Measurements from ENCODE around the gene EHD4.
A peak's percentile ranks its signal among the peaks of the same experiment; 100 is the strongest.

Gene EHD4

DNA sequence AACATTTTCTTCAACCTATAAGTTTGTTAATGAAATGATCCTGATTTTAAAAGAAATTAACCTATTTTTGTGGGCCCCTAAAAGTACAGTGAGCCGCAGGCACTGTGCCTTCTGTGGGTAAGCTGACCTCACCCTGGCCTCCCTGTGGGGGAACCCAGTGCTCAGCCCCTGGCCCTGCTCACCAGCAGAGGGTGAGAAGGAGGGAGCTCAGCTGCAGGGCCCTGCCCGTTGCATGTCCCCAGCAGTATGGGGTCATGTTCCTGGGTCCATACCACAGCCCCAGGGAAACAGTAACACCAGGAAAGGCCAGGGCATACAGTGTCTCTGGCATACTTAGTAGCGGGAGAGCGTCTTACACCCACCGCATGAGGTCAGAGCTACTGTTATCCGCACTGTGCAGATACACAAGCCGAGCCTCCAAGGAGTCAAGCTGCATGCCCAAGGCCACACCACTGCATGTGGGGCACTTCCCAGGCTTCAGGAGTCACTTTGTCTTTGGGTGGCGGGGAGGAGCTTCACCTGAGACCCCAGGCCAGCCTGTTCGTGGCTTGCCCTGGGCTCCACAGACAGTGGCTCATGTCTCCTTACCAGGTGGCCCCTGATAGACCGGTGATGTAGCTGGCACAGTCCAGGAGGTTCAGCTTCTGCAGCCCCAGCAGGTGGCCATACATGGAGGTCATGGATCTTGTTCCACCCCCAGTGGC is 22.6 kb upstream of the EHD4 start:
- DNase-seq (ENCODE audit: low read depth): no peak

DNA sequence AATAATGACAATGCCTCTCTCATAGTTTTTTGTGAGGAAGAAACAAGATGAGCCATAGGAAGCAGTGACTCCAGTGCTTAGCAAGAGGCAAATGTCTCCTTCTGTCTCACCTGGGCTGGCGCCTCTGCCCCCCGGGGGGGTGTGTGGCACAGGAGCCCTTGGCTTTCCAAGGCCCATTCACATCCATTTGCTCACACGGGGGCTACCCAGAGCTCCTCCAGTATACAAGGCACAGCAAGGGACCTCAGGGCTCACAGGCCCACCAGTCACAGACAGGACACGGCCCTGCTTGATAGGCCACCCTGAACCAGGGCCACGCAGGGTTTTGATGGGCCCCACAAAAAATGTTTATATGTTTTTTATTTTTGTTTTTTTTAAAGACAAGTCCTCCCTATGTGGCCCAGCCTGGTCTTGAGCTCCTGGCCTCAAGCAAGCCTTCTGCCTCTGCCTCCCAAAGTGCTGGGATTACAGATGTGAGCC is 21.9 kb upstream of the EHD4 start:
- no peak for DNase-seq (ENCODE audit: low read depth)

DNA sequence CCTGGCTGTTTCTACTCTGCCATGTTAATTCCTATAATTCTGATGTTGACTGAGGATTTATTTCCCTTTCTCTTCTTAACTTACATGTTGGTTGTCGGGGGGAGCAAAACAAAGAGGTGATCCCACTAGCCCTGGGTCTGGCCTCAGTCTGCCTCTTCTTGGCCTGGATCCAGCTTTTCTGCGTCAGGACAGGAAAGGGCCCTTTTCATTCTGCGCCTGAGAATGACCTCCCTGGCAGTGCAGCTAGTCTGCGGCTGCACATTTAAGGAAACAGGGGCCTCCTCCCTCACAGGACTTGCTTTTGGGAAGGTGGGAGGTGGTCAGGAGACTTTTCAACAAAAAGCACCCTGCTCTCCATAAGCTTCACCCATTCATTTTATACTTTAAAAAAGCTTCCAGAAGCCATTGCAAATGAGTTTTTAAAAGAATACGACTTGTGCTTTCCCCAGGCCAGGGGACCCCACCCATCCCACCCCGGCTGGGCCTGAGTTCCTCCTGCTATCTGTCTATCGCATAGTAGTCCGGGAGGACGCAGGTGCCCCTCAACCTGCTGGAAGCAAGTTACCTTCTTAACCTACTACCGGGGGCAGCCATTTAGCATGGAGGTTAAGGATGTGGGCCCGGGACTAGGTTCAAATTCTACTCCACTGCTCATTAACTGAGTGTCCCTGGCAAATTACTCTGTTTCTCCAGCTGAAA is 21.3 kb upstream of the EHD4 start:
- DNase-seq (ENCODE audit: low read depth): no peak

DNA sequence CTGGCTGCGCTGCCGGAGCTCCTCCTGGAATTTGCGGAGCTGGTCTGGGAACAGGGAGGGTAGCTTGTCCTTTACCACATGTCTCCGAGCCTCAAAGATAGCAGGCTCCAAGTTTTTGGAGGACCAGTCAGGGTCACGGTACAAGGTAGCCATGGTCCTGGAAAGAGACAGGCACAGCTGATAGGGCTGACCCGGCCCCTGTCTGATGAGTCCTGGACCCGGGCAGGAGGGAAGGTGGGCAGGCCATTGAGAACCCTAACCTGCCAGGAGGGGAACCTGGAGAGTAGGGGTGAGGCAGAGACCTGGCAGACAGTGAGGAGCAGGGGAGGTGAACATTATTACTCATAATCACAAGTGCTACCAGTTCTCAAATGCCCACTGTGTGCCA is 20.4 kb upstream of the EHD4 start:
- no peak for DNase-seq (ENCODE audit: low read depth)

DNA sequence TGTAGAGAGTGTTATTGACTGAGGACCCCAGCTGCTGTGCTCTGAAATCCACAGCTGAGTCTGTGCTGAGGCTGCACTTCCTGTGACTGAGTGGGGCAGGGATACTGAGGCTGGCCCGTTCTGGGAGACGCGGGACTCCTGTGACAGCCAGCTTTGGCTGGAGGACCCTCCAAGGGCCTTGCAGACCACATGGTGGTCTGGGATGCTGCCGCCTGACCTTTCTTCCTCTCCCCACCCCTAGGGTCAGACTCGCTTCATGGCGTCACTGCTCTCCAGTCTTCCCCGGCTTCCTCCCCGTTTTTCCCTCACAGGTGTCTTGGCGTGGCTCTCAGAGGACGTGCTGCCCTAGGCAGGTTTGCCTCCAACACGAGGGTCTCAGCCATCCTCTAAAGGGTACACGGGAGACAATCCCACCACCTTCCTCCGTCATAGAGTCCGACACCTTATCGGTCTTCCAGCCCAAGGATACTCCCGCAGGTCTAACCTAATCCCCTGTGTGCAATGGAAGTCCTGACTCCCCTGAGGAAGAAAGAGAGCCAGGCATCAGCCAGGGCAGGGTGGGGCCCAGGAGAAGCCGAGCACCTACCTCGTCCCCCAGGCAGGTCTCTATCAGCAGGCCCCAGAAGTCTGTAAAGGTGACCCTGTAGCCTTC is 19.9 kb upstream of the EHD4 start:
- no peak for DNase-seq (ENCODE audit: low read depth)

DNA sequence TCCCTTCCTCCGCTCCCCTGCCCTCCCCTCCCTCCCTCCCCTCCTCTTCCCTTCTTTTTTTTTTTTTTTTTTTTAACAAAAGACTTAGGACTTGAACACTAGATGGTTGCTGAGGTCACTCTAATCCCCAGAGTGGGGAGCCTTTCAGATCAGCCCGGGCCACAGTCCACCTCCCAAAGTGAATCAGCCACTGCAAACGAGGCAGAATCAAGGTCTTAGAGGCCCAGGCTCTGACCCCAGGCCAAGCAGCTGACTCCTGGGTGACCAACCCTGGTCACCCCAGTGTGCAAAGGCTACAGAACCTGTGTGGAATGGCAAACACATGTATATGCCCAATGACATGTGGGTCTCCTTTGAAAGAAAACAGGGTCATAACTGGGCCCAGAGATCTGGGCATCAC is 18.3 kb upstream of the EHD4 start:
- DNase-seq (ENCODE audit: low read depth): no peak

DNA sequence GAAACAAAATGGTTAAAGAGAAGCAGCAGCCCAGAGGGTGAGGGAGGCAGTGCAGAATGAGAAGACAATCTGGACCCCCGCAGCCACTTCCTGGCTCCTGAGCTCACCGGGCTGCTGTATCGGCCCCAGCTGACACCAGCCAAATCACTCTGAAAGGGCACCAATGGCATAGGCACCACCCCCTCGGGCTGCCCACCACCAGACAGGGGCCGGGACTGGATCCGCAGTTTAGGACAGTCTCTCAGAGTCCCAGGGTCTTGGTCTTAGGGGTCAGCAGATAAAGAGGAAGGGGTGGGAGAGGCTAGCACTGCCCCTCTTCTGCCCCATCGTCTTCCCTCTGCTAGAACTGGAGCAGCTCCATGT is 17.9 kb upstream of the EHD4 start:
- no peak for DNase-seq (ENCODE audit: low read depth)

DNA sequence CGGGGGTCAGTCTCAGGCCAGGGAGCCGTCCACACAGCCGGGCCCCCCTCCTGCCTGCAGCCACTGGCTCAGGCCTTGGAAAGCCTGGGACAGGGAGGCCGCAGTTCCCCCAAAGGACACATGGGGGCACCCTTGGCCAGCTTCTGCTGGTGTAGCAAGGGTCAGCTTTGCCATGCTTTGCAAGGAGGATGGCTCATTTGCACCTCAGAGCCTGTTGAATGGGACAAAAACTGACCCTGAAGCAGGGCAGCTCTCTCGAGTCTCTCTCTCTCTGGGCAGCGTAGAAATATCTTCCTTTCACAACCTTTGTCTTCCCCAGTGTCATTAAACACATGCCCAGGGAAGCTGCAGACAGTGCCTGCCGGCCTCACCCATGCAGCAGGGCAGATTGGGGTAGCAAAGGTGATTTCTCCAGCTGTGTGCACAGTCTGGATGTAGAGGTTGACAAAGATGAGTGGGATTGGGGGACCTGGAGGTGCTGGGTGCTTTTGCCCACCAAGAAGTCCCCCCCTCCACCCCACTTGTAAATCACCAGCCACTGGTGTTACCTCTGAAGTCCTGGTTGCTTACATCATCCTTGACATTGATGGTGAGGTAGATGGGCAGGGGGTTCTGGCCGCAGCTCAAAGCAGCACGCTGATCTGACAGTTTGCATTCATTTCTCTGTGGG is 17.4 kb upstream of the EHD4 start:
- DNase-seq (ENCODE audit: low read depth): peak; percentile 74

DNA sequence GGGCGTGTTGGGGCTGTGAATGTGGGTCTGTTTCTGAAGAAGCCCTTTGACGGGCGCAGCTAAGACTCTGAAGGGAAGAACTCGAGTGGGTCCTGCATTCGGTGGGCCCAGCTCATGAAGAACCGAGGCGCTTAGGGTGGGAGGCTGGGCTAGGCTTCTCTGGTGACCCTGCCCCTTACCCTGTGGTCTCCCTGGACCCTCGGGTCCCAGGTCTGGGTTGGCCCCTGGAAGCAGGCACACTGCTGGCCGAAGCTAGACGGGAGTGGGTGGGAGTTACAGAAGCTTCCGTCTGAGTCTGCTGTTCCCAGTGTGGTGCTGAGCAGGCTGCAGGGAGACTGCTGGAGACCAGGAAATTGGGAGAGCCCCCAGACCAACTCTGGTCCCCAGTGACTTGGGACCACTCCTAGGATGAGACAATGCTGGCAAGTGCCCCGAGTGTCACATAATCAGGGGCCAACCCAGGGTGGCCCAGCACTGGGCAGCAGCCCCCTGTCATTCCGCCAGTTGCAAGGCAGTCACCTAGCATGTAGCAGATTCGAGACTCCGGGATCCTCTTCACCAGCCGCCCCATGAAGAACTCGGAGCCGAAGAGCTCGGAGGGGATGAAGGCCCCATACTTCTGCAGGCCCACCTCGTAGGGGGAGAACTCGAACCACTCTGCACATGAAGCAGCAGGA is 16.7 kb upstream of the EHD4 start:
- no peak for DNase-seq (ENCODE audit: low read depth)

DNA sequence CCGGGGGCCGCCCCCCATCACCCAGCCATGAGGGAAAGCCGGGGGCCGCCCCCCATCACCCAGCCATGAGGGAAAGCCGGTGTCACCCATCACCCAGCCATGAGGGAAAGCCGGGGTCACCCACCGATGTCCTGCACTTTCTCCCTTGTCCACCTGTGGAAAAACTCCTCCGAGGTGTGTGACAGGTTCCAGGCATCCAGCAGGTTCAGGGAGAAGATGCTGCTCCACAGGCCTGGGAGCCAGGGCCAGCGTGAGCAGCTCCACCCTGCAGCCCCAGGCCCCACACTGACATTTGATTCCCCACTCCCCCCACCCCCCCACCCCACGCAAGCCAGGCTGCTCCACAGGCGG is 15.5 kb upstream of the EHD4 start:
- no peak for DNase-seq (ENCODE audit: low read depth)

DNA sequence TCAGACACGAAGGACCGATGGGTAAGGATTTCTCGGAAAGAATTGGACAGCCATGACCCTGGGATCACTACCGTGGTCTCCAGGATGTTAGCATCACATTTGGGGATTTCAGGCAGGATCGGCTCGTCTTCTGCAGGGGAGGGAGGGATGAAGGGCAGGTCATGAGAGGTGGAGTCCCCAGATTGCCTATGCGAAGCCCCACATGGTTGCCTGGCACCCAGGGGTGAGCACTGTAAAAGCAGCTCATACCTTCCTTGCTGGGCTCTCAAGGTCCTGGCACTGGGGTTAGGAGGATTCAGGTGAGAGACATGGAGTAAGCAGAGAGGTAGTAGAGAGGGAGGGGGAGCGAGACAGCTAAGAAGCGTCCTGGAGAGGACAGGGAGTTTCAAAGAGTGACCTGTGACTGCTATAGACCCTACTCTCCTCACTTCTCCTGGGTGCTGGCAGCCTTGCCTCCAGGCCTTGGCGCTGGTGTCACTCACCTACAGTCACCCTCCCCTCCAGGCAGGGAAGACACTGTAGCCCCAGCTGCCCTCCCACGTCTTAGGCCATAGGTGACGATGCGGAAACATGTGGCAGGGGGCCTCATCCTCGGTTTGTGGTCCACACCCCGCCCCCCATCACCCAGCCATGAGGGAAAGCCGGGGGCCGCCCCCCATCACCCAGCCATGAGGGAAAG is 15.0 kb upstream of the EHD4 start:
- DNase-seq (ENCODE audit: low read depth): no peak

DNA sequence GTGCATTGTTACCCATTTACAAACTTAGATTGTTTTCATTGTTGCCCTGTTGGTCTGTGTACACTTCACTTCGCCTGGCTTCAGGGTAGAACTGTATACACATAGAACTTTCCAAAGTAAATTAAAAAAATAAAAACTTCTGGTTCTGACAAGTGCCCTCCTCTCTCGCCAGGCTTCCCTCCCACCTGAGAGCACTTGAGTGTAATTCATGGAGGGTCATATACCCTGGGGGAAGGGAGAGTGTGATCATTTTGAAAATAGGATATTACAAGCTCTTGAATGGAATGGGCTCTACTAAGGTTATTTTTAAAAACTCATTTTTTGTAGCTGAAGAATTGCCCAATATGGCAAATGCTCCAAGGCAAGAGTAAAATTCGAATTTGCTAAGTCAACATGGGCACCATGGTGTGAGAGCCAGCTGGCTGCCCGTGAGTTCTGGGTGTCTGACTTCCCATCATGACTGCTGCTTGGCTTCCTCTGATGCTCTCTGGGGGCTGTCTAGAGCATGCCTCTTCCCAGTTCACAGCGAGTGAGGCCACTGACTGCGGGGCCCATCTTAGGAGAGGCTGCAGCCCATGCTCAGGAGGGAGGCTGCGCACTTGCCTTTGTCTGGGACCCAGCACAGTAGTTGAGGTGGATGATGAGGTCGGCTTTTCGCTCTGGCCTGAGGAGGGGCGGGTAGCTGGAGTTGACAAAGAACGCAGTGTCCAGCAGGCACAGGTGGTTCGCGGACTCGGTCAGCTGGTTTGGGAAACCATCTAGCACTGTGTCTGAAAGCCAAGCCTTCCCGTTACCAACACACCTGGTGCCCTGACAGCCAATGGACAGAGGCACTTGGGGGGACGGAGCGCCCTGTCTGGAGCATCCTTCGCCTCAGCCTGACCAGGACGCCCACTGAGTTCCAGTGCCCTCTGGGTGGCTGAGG is 13.1 kb upstream of the EHD4 start:
- no peak for DNase-seq (ENCODE audit: low read depth)

DNA sequence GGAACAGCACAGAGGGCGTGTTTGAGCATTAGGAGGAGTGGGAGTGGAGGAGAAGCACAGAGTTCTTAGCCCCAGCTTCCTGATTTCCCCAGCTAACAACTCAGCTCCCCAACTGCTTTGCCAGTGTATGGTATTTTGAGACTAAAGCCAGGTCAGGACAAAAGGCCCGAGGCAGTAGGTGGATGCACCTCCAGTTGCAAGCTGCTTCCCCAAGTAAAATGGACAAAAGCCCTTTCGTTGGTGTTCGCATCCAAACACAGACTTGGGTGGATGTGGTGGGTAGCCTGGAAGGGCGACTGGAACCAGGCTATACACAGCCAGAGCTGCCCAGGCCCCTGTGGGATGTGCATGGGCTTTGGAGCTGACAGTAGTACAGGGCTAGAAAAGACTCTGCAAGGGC is 12.3 kb upstream of the EHD4 start:
- DNase-seq (ENCODE audit: low read depth): no peak

DNA sequence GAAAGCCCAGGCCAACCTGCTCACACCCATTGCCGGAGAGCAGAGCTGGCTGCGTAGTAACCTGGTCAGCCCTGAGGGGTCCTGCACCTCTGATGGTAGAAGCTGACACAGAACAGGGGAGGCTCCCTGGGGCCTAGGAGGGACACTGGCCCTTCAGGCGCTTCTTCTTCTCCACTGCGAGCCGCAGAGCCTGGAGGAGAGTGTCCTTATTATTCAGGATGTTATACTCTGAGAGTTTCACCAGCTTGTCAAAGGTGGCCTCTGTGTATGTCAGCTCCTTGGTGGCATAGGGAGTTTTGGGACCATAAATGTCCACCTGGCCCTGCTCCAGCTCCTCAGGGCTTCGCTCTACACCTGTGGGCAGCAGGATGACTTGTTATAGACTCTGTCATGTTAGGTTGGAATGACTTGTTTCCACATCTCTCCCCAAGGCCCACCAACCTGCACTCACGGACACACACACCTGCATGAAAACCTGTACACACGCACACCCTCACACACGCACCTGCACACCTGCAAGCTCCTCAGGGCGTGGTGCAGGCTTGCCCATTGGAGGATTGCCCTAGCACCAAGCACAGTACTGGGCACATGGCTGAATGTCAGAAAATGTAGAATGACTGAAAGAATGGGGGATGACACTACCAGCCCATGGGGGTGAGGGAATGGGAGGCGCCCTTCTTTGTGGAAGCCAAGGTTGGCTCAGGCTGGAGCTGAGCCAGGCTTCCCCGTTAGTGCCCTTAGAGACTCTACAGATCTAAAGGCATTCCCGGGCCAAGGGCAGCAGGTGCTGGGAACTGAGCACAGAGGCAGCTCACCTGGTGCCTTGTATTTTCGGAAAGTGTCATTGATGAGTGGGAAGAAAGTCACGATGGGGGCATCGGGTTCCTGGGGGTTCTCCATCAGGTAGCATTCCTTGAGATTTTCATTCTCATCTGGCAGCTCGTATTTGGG is 11.5 kb upstream of the EHD4 start:
- no peak for DNase-seq (ENCODE audit: low read depth)

DNA sequence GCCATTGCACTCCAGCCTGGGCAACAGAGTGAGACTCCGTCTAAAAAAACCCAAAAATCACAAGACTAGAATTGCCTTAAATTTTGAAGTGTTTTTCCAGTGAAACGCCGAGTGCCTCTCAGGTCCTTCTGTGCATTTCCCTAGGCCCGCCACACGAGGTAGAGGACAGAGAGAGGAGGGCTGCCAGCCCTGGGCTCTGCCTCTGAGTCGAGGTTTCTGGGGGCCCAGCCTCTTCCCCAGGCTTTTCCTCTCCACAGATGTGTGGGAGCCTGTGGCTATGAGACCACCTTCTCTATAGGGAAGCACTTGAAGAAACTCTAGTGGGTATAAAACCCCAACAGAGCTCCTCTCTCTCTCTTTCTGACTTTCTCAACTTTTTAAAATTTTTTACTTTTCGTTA is 10.9 kb upstream of the EHD4 start:
- DNase-seq (ENCODE audit: low read depth): no peak

DNA sequence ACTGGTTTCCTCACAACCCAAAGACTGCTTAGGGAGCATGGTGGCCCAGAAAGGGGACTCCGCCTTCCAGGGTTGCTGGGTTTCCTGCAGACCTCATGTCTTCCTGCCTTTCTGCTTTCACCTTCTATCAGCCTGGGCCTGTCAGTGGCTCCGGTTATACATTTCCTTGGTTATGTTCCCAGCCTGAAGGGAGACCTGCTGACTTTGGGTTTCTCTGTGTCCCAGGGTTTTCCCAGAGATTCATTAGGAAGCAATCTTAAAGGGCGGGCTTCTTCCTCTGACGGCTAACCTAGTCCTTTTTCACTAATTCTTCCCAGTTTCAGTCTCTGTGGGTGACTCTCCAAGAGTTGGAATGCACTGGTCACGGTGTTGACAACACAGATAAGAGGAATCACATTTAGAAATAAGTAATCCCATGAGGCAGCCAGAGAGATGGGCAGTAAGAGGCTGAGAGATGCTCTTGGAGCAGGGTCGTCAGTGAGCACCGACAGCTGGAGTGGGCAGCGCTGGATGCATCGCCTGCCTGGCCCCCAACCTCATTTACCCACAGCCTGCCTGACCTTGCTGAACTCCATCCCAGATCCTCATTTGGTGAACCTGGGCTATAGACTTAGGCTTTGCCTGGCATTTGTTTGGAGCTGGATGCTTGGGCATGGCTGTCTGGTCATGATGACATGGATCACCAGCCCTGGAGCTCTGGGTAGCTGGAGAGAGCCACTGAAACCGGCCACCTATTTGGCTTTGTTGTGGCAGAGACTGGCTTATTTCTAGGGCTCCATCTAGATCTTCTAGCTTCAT is 10.0 kb upstream of the EHD4 start:
- no peak for DNase-seq (ENCODE audit: low read depth)

DNA sequence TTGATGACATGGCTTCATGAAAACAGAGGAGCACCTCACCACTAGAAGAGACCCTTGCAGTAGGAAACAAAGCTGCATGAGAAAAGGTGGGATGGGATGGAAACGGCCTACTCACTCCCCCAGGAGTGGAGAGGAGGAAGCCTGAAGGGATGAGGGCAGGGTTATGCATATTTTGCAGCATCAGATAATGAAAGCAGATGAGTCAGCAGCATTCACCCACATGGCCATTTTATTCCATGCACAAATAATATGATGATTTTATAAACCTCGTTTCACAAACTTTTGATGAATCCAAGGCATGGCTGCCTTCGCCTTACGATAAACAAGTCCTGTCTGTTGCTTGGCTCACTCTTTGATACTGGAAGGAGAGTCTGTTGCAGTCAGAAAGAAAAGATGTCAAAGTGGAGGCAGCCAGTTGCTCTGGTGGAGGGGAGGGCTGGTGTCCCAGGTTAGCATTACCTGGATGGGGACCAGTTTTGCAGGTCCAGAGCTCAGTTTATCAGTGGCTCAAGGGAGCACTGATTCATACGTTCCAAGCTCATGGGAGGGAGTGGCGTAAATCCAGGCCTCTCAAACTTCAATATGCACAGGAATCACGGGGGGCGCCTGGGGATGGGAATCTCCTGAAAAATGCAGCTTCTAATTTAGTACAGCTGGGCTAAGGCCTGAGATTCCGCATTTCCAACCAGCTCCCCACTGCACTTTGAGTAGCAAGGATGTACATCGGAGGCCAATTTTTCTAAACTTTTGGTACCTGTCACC is 9.2 kb upstream of the EHD4 start:
- no peak for DNase-seq (ENCODE audit: low read depth)

Data from activated T-cell treated with anti-CD3 and anti-CD28 coated beads for 1 hour (primary cell).